GM11168 (cell line): ENCODE results near the gene AGBL3.

Experiments
- in situ Hi-C: fragments of 300-500 bp; cut with MboI; formaldehyde crosslinking; loops from one replicate; pipeline ENCODE4 v1.12.0; 2022; ENCODE audit warnings: low sequenced_read_pairs; ENCODE audit not compliant: unreplicated experiment

AGBL3 gene

DNA sequence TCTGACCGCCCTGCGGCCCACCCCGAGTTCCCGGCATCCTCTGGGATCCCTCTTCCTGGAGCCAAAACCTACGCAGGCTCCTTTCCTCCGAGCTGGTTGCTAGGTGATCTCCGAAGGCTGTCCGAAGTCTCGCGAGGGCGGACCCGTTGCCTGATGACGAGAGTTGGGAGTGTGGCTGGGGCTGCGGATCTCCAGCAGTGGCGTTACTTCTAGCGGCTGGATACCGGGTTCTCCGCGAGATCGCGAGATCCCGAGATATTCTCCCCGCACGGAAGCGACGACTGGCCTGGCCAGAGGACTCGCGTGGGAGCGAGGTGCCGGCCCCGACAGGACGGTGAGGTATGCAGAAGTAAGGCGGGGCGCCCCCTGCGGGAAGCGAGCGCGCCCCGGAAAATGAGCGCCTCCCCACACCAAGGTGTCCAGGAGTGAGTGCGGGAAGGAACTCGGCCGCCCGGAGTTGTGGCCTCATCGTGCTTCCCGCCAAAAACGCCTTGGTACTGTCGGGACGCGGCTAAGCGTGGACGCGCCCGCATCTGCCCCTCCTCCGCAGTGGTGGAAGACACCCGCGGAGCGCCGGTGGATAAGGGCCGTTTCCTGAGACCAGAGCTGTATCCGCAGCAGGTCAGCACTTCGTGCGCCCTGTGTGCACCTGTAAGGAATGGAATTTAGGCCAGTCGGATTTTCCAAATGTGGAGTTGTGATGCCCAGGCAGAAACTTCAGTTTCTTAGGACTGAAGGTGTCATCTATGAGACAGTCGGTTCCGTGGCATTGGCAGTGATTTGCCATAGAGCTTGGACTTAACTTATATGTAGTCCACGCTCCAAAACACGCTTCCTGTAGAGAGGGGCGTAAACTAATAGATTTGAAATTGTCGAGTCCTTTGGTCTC lies at the start of gene AGBL3:
TSS of gene AGBL3 (plus strand) at position 146 of the 889 bp plus-strand sequence. CDS start 1,426 bp downstream, outside the sequence.
- in situ Hi-C loops = no loop called here

DNA sequence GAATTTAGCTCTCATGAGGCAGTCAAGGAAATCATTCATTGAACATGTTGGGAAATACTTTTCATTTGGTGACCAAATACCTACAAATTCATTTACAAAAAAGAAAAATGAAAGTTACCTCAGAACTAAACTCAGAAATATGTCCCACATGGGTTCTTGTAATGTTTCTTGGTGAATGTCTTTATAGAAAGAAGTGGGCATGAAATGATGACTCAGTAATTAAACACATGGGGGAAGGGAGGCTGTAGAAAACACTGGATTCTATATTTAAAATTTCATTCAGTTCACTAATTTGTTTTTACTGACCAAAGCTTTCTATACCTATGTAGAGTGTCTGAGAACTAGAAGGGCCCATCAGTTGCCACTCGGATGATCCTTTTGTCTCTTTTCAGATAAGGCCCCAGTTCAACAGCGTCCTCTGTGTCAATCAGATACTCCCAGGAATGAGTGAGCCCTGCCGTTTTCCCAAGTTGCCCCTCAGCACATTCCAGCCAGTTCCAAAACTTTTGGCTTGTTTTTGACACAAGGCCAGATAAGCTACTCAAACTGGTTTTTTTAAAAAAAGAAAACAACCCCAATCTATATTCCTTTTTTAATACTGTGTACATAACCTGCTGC lies 49.3 kb upstream of the AGBL3 start:
- in situ Hi-C loops = loop anchor here (10.0 to 25.0 kb wide), 2 partner anchors 200 to 302 kb away; no protein-coding TSS in a partner anchor

DNA sequence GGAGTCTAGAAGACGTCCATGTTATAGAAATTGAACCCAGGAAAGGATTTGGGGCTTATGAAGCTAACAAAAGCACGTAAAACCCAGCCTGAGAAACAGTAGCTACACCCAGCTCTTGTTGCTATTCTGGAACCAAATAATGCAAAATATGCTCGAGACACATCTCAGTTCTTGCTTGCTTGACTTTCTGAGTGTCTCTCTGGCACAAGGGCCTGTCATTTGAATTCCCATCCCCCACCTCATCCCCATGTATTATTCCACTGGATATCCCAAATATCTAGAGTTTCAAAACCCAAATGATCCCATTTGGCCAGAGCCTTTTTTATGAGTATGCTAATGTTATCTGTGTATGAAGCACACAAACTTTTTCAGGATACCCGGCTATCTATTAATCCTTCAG lies 48.2 kb upstream of the AGBL3 start:
- in situ Hi-C loops = loop anchor here (10.0 to 25.0 kb wide), 2 partner anchors 201 to 303 kb away; no protein-coding TSS in a partner anchor

DNA sequence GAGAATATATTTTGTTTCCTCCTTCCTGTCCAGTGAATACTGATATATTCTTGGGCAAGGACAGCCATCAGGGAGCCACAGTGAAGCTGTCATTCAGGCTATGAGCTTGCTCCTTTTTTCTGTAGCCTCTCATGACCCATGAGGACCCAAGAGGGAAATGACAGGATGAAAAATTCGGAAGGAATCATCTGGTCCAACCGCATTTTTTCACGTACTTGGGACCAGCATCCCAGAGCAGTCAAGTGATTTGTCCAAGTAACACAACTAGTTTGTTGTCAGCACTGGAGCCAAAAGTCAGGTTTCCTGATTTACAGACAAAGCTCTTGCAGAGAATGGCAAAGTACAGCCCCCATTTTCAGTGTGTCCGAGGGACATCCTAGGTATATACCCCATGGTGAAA lies 47.2 kb upstream of the AGBL3 start:
- in situ Hi-C loops = loop anchor here (10.0 to 25.0 kb wide), 2 partner anchors 202 to 304 kb away; no protein-coding TSS in a partner anchor

DNA sequence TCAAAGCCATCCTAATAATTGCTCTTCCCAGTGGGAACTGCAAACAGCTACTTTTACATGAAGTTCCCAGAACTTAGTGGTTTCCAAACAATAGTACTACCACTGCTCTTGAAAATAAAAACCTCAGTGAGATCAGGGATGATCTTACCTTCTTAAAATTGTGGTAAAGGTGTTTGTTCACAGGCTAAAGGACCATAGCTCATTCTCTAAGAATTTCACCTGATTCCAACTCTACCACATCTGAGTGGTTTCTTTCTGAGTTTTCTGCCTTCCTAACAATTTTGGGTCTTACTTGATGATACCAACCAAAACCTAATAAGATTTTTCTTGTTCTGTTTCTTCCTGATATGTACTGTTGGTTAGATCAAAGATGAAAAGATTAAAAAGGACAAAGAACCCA lies 45.6 kb upstream of the AGBL3 start:
- in situ Hi-C loops = loop anchor here (10.0 to 25.0 kb wide), 2 partner anchors 203 to 326 kb away; no protein-coding TSS in a partner anchor

DNA sequence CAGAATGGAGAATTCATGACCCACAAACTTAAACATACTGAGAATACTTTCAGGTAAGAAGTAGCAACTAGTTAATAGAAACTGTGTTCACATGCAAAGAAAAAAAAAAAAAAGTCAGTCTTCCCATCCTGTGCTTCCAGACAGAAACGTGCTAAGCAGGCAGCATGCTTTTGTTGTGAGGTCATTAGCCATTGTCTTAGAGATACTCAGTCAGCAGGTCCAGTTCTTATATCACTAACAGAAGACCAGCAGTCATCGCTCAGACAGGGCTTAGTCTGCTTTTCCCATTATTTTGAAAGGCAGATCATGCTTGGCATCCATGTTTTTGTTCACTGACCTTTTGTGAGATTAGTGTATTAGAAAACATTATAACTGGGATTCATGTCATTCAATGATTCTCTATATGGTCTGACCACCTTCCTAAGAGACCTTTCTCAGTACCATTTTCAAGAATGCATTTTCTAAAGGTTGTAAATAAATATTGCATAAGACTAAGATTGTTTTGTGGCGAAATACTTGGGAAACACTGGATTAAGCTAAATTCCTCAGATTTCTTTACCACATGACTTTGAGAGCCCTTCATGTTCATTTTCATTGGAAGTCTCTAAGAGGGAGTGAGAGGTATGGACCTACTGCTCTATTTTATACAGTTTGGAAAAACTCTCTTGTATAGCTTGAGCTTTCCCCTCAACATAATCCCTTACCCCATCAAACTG lies 45.0 kb upstream of the AGBL3 start:
- in situ Hi-C loops = loop anchor here (10.0 to 25.0 kb wide), 2 partner anchors 204 to 327 kb away; no protein-coding TSS in a partner anchor

DNA sequence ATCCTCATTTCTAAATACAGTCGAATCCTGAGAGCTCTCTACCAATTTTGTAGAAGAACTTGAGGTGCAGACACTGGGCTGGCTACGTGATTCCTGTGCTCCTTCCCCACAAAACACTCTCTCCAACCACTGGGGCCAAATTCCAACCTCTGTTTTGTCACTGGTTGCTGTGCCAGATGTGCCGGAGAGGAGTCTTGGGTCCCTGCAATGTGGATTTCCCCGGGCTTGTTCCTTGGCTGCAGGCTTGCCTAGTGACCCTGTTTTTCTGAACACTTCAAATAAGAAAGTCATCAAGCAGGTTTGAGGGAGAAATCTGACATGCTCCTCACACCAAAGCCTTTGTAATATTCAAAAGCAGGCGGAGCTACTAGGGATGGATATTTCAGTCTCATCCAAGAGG lies 44.4 kb upstream of the AGBL3 start:
- in situ Hi-C loops = loop anchor here (10.0 to 25.0 kb wide), 2 partner anchors 205 to 327 kb away; no protein-coding TSS in a partner anchor

DNA sequence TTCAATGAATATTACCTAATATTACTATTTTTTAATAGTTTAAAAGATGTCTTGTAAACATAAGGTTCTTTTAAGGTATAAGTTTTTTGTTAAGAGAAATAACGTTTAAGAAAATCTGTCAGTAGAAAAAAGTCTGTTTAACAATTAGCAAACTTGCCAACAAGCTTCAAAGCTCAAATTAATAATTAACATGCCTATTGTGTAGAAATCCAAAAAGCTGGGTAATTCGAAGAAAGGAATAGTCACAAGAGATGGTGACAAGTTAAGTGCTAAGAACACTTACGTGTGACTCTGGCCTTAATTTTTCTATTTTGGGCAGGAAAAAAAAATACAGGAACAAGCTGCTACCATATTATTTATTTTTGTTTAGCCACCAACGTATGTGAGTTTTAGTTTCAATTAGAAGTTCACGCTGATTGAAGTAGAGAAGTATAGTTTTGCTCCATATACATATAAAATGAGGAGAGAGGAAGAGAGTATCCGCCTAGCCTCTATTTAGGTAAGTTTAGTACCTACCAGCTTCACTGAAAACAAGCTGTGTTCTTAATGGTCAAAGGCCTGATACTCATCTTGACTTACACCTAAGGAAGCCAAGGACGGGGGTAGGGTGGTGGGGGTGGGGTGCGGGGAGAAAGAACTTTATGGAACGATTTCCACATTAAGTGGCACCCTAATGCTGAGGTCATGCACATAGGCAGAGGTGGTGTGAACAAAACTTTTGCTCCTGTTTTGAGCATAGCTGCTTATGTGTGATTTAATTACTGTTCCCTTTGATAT lies 43.4 kb upstream of the AGBL3 start:
- in situ Hi-C loops = loop anchor here (10.0 to 25.0 kb wide), 2 partner anchors 206 to 328 kb away; no protein-coding TSS in a partner anchor

DNA sequence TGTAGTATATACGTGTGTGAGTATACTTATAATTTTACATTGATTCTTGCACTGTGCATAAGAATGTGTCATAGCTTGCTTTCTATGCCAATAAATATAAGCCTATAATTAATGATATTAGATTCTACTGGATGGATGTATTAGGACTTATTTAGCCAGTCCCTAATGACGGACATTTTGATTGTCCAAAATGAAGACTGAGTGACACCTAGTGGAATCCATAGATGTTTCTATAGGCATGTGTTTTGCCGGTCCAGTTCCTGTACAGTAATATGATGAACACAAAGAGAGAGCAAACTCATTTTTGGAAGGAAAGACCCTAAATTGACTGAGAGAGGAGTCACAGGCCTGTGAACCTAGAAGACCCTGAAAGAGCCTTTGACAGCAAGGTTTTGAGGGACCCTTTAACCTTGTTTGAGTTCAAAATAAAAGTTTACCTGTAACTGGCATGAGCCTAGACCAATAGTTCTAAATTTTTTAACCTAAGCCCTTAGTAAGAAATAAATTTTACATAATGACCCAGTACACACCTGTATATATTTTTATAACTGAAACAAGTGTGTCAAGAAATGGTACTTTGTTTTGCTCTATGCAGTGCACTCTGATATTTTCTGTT lies 42.4 kb upstream of the AGBL3 start:
- in situ Hi-C loops = loop anchor here (10.0 to 25.0 kb wide), 2 partner anchors 207 to 329 kb away; no protein-coding TSS in a partner anchor

DNA sequence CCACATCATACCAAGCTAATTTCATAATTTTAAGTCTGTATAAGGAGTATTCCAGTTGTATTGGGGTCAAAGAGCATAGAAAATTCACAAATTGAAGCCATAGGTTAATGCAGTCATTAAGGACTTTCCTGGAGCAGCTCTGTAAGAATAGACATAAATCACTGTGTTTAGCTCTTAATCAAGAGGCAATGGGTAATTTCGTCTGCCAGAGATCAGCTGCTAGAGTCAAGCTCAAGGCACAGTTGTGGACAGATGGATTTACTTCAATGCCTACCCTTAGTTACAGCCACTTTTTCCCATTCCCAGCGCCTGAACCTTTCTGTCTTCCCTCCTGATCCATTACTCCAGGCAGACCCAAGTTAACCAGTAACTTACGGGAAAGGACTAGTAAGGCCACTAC lies 40.6 kb upstream of the AGBL3 start:
- in situ Hi-C loops = loop anchor here (10.0 to 25.0 kb wide), 2 partner anchors 208 to 331 kb away; no protein-coding TSS in a partner anchor

DNA sequence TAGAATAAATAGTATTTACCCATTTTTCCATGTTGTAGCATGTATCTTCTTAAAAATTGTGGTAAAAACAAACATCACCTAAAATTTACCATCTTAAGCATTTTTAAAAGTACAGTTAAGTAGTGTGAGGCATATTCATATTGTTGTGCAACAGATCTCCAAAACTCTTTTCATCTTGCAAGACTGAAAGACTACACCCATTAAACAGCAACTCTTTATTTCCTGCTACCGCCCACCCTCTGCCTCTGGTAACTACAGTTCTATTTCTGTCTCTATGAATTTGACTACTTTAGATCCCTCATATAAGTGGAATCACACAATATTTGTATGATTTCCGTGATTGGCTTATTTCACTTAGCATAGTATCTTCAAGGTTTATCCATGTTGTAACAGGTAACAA lies 40.0 kb upstream of the AGBL3 start:
- in situ Hi-C loops = loop anchor here (10.0 to 25.0 kb wide), 2 partner anchors 209 to 331 kb away; no protein-coding TSS in a partner anchor

DNA sequence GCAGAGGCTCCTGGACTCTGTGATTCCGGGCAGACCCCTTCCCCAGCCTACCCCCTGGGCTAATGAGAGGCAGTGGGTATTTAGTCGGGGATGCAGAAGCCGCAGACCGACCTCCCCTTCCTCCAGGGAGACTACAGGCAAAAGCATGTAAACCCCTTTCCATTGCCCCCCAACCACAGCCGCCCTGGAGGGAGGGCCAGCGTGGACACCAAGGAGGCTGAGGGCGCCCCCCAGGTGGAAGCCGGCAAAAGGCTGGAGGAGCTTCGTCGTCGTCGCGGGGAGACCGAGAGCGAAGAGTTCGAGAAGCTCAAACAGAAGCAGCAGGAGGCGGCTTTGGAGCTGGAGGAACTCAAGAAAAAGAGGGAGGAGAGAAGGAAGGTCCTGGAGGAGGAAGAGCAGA lies 39.0 kb upstream of the AGBL3 start:
- in situ Hi-C loops = loop anchor here (10.0 to 25.0 kb wide), 2 partner anchors 210 to 333 kb away; no protein-coding TSS in a partner anchor

DNA sequence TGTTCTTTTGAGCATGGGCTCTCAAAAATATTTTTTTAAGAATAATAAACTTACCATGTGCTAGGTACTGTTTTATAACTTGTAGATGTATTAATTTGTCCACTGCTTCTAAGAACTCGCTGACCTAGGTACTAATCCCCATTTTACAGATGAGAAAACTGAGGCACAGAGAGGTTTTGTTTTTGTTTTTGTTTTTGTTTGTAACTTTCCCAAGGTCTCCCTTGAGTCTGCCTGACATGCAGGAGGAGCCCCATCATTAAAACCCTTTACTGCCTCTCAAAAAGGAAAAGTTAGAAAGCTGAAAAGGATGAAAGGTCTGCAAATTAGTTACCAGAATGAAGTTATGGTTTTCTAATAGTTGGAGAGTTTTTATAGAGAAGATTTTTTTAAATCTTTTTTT lies 38.5 kb upstream of the AGBL3 start:
- in situ Hi-C loops = loop anchor here (10.0 to 25.0 kb wide), 2 partner anchors 211 to 333 kb away; no protein-coding TSS in a partner anchor

DNA sequence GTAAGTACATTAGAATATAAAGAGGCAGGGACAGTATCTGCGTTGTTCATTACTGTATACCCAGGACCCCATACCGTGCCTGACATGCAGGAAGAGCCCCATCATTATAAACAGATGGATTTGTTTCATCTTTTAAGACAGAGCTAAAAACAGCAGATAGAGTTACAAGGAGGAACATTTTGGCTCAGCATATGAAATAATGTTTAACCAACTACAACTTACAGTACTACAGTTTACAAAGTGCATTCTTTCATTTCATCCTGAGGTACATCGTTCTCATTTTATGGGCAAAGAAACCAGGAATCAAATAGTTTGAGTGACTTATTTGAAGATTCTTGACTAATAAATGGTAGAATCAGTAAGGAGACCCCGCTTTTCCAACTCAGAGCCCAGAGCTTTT lies 38.1 kb upstream of the AGBL3 start:
- in situ Hi-C loops = loop anchor here (10.0 to 25.0 kb wide), 2 partner anchors 211 to 333 kb away; no protein-coding TSS in a partner anchor

DNA sequence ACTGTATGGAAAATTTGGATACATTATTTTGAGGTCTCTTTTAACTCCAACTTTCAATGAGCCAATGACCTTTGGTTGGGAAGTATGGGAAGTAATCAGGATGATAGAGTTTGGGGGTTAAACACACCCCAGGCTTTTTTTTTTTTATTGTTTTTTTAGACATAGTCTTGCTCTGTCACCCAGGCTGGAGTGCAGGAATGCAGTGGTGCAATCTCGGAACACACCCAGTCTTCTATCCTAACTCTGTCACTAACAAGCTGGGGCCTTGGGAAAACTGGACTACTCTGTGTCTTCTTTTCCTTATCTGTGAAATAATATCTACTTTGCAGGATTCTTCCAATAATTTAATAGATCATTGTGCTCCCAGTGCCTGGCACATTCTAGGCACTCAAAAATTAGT lies 37.6 kb upstream of the AGBL3 start:
- in situ Hi-C loops = loop anchor here (10.0 to 25.0 kb wide), 2 partner anchors 211 to 334 kb away; no protein-coding TSS in a partner anchor

DNA sequence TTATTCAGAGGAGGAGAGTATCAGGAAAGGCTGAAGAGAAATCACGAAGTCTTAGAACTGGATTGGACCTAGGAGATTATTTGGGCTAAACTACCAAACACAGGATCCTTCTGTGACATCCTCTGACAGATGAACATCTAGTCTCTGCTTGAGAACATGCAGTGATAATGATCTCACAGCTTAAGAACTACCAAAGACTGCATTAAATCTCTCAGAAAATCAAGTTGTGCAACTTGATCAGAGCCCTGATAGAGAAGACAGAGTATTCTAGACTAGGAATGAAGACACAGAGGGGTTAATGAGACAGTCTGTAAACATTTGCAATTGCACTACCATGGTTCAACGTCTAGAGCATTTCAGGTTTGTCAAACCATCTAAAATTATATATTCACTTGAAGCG lies 37.1 kb upstream of the AGBL3 start:
- in situ Hi-C loops = loop anchor here (10.0 to 25.0 kb wide), 2 partner anchors 212 to 334 kb away; no protein-coding TSS in a partner anchor

DNA sequence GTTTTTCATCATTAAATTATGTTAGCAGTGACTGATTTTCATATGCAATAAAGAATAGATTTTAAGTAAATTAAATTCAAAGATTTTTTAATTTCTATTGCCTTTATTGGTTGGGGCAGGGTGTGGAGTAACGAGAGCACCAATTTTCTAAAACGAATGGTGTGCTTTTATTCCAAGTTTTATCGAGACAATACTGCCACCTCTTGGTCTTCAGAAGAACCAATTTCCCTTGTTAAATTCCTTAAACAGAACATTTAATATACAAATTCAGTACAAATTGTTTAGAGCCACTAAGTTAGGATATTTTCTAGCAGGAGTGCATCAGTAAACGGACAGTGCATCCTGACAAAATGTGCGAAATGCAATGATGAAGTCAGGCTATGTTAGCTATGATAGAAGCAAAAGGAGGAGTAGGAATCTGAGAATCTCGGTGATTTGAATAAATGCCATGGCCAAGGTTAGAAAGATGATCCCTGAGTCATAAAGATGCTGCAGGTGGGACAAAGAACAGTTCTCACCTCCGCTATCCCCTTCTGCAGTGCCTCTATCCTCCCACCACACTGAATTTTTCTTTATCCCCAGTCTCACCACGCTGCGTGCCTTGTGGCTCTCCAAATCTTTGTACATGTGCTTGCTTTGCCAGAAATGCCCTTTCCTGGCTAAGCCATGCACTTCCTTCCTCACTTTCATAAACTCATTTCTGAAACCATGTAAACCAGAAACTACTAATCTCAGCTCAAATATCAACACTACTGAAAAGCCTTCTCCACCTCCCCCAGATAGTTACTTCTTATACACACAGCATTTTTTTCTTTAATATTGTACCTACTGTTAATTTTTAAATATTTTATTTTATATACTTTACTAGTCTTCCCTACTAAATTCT lies 31.9 kb upstream of the AGBL3 start:
- in situ Hi-C loops = no loop called here

DNA sequence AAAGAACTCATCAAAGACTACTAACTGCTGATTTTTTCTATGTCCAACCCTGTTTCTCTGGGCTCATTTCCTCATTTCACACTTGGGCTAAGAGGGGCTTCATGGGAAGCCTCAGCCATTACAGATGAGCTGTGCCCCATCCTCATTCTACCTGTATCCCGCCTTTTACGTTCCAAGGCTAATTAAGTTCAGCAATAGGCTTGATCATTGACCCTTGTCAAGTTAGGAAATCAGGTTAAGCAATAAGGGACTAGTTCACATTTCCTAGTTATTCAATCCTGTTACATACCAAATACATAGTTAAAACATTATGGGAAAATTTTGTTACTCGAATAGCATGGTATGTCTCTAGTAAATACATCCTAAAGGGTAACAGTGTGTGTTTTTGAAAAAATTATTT lies 29.3 kb upstream of the AGBL3 start:
- in situ Hi-C loops = no loop called here
